Fibroblast of pulmonary artery (primary cell): Measurements from ENCODE around the gene ITGB5.

ENCODE experiments used
- DNase-seq: peaks from one replicate; pipeline ENCODE4 v3.0.0-alpha.2; 2010; ENCODE audit warnings: low read depth
- H3K4me3 ChIP-seq: replicated peaks from 2 replicates; pipeline ENCODE4 v1.5.1; 2011; ENCODE audit warnings: low read depth, mild to moderate bottlenecking, control low read depth, low read length, moderate library complexity
- CTCF ChIP-seq: IDR thresholded peaks from 2 replicates; pipeline ENCODE4 v1.5.1; 2011; ENCODE audit warnings: mild to moderate bottlenecking, control low read depth, low read length, inconsistent platforms; ENCODE audit errors: missing control alignments

Gene ITGB5

GRCh38 chr3:124885466-124886167 lies 1.5 kb downstream of the ITGB5 start:
- TF ChIP-seq CTCF, result no peak

GRCh38 chr3:124884474-124885101 lies 2.6 kb downstream of the ITGB5 start:
- DNase-seq, result no peak
- no peak overlapping the region for H3K4me3 ChIP-seq
- TF ChIP-seq CTCF, result no peak

More at GRCh38 chr3:124885466-124886167, 1.5 kb downstream of the ITGB5 start:
- DNase-seq, result peak; percentile 33
- H3K4me3 ChIP-seq, result peak overlapping the region; percentile 67

- H3K4me3 ChIP-seq, result no peak overlapping the region
- TF ChIP-seq CTCF, result no peak
- DNase-seq, result no peak
Observed at GRCh38 chr3:124883766-124884473, 3.2 kb downstream of the ITGB5 start.

- H3K4me3 ChIP-seq, result no peak overlapping the region
- DNase-seq, result no peak
- TF ChIP-seq CTCF, result no peak
Observed at GRCh38 chr3:124882816-124883747, 4.1 kb downstream of the ITGB5 start.

- no peak for DNase-seq
- H3K4me3 ChIP-seq, result no peak overlapping the region
- no peak for TF ChIP-seq CTCF
Observed at GRCh38 chr3:124881976-124882697, 5.0 kb downstream of the ITGB5 start.

- DNase-seq, result no peak
- H3K4me3 ChIP-seq, result peak overlapping the region; percentile 4
- no peak for TF ChIP-seq CTCF
Observed at GRCh38 chr3:124879337-124879680, 7.9 kb downstream of the ITGB5 start.
